NB4 (cell line): Measurements from ENCODE around the gene TMCC1.

ENCODE experiments used
- CTCF ChIP-seq: IDR thresholded peaks from one replicate; pipeline ENCODE4 v1.5.1; 2012; ENCODE audit warnings: low read depth, low read length
- POLR2A ChIP-seq: IDR thresholded peaks from 2 replicates; pipeline ENCODE4 v1.6.1; 2011; ENCODE audit warnings: mild to moderate bottlenecking; ENCODE audit not compliant: insufficient read length; ENCODE audit errors: extremely low read depth
- TF ChIP-seq, protein P1 (sequence below): IDR thresholded peaks from 2 replicates; pipeline ENCODE4 v1.6.1; 2011; ENCODE audit warnings: low read depth, low read length

DNA sequence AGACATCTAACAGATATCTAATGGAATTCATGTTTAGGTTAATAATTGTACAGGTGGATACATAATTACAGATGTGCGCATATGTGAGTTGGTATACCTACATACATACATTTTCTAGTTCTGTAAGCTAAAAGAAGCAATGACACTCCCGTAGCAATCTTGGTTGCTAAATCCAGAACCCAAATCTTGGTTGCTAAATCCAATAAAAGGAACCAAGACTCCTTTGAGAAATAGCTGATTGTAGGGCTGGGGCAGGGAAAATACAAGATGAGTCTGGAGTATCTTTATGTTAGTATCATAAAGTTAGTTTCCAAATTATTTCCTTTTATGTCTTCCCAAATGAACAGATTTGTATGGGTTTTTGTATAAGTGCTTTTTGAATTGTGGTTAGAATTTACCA, 135.2 kb downstream of the TMCC1 start:
- no peak for TF ChIP-seq CTCF
- no peak for TF ChIP-seq POLR2A
- TF ChIP-seq, protein P1, sequence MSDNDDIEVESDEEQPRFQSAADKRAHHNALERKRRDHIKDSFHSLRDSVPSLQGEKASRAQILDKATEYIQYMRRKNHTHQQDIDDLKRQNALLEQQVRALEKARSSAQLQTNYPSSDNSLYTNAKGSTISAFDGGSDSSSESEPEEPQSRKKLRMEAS: no peak
